PFSK-1 (cell line): ENCODE measurements around the gene OSGIN1.

Source experiments
- FOXP2 ChIP-seq: optimal IDR thresholded peaks from 2 replicates; pipeline ENCODE3; 2011; ENCODE audit warnings: borderline replicate concordance, control low read depth, inconsistent platforms; ENCODE audit not compliant: insufficient read depth; ENCODE audit errors: extremely low read length, extremely low read depth
- POLR2AphosphoS5 ChIP-seq: IDR thresholded peaks from 2 replicates; pipeline ENCODE4 v1.6.1; 2012; ENCODE audit warnings: low read depth, mild to moderate bottlenecking, control low read depth, low read length, moderate library complexity
- REST ChIP-seq, 2 experiments: IDR thresholded peaks; 2 replicates each; pipeline versions ENCODE4 v1.6.1 to v1.8.0; 2011 to 2012; ENCODE audit warnings: low read depth in 2 of 2, low read length in 2 of 2, control low read depth in 1 of 2, inconsistent platforms in 1 of 2, mild to moderate bottlenecking in 1 of 2, moderate library complexity in 1 of 2; ENCODE audit not compliant: insufficient read depth in 1 of 2
- SIN3A ChIP-seq: IDR thresholded peaks from 2 replicates; pipeline ENCODE4 v1.6.1; 2012; ENCODE audit warnings: mild to moderate bottlenecking, low read length, moderate library complexity, borderline replicate concordance; ENCODE audit not compliant: insufficient read depth
- TAF1 ChIP-seq: IDR thresholded peaks from 2 replicates; pipeline ENCODE4 v1.6.1; 2012; ENCODE audit warnings: low read length, control low read depth, borderline replicate concordance; ENCODE audit not compliant: insufficient read depth

Gene OSGIN1

DNA sequence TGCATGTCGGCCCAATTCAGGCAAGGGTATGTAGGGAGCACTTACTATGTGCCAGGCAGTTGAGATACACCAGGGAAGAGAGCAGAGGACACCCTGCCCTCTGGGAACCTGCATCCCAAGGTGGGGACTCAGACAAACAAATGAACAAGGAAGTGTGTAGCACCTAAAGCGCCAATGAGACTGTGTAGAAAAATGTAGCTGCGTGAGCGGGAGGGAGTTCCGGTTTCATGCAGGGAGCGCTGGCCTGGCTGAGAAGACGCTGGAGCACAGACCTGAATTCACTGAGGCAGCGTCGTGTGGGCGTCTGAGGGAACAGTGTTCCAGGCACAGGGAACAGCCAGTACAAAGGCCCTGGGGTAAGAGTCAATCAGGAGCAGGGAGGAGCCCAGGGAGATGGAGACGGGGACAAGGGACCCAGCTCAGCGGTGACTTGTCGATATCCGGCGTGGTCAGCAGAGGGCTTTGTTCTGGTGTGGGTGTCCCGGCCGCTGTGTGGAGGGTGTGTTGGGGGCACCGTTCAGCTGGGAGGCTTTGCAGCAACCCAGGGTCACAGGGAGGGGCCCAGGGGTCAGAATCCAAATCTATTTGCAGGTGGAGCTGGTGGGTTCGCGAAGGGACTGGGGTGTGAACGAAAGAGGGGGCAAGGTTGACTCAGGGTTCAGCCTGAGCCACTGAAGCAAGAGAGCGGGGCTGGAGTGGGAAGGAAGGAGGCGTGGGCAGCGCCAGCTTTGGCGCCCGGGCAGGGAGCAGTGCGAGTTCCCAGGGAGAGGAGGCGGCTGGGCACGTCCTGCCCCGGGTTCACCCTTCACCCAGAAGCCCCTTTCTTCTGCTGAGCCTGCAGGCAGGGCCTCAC is 17.8 kb upstream of the OSGIN1 start:
- TF ChIP-seq TAF1 (no peak), FOXP2 (no peak), POLR2AphosphoS5 (no peak), SIN3A (no peak), REST (IDR thresholded peaks at IDR 0.05; ENCODE audit: insufficient read depth in 1 of 2, low read depth in 2 of 2, low read length in 2 of 2) (no peak)

GRCh38 chr16:83935858-83936255 is 17.2 kb upstream of the OSGIN1 start:
- no peak for TF ChIP-seq POLR2AphosphoS5
- TF ChIP-seq TAF1, result no peak
- no peak for TF ChIP-seq REST (IDR thresholded peaks at IDR 0.05; ENCODE audit: insufficient read depth in 1 of 2, low read depth in 2 of 2, low read length in 2 of 2)
- no peak for TF ChIP-seq FOXP2
- no peak for TF ChIP-seq SIN3A

DNA sequence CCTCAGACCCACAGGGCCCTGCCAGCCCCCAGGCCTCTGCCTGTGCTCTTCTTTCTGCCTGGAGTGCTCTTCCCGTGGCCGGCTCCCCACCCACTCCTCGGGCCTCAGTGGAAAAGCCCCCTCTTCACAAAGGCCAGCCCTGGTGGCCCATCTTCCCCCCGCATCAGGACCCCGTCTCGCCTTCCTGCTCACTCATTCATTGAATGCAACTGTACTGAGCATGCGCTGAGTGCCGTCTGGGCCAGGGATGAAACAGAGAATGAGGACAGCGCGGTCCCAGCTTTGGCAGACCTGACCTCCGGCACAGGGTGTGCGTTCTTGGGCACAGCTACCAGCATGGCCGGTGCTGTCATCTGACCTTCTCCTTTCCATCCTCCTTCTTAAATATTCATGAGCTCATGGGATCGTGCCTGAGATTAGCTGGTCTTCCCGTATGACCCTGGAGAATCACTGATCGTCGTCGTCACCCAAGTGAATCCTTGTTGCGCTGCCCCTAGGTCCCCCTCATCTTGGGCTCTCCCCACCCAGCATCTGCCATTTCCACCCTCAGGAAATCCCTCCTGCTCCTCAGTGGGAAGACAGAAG is 16.4 kb upstream of the OSGIN1 start:
- TF ChIP-seq FOXP2, result no peak
- TF ChIP-seq SIN3A, result no peak
- no peak for TF ChIP-seq REST (IDR thresholded peaks at IDR 0.05; ENCODE audit: insufficient read depth in 1 of 2, low read depth in 2 of 2, low read length in 2 of 2)
- TF ChIP-seq TAF1, result no peak
- no peak for TF ChIP-seq POLR2AphosphoS5

- TF ChIP-seq FOXP2, result no peak
- TF ChIP-seq REST (IDR thresholded peaks at IDR 0.05; ENCODE audit: insufficient read depth in 1 of 2, low read depth in 2 of 2, low read length in 2 of 2), result no peak
- TF ChIP-seq TAF1, result no peak
- TF ChIP-seq POLR2AphosphoS5, result no peak
- no peak for TF ChIP-seq SIN3A
These were observed 15.8 kb upstream of the OSGIN1 start for GRCh38 chr16:83937267-83937666.
